Brain microvascular endothelial cell (primary cell): ENCODE data around the gene PIEZO1.

Experiments
- DNase-seq: peaks from one replicate; pipeline ENCODE4 v3.0.0-alpha.2; 2020
- H3K27ac ChIP-seq: fragments of 250-450 bp; sonication (Bioruptor Pico); 2 replicates; pipeline ENCODE4 v1.5.1; 2020; ENCODE audit warnings: mild to moderate bottlenecking, moderate library complexity
- H3K27me3 ChIP-seq: fragments of 250-450 bp; sonication (Bioruptor Pico); replicated peaks from 2 replicates; pipeline ENCODE4 v1.5.1; 2020; ENCODE audit warnings: mild to moderate bottlenecking
- H3K36me3 ChIP-seq: fragments of 250-450 bp; sonication (Bioruptor Pico); replicated peaks from 2 replicates; pipeline ENCODE4 v1.5.1; 2020; ENCODE audit warnings: mild to moderate bottlenecking
- H3K4me3 ChIP-seq: 2 replicates; pipeline ENCODE4 v1.5.1; 2011; ENCODE audit warnings: low read depth, mild to moderate bottlenecking, control low read depth, low read length, moderate library complexity
- in situ Hi-C: cut with HindIII; loops from 2 replicates; pipeline ENCODE4 v1.10.0; 2017; ENCODE audit warnings: low sequenced_read_pairs, low pct_ligation_motif_present
- TF ChIP-seq, protein P1 (sequence below): IDR thresholded peaks from 2 replicates; pipeline ENCODE4 v1.5.1; 2011; ENCODE audit warnings: low read depth, mild to moderate bottlenecking, moderate library complexity, low read length, control low read depth, inconsistent platforms; ENCODE audit errors: missing control alignments

Gene PIEZO1

DNA sequence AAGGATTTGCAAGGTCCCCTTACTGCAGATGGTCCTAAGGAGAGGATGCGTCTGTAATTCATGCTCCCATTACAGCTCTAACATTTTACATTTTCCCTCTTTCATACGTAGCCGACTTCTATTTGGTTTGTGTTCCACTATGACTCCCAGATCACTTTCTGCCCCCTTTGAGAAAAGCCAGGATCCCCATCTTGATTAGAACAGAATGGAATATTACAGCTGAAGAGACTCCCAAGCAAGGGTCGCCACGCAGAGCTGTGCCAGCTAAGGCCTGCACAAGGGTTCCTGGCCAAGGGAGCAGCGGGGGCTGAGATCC lies 15.2 kb upstream of the PIEZO1 start:
- H3K27me3 ChIP-seq, result no peaks in the 10 kb centered on the region
- no peak overlapping the region for H3K4me3 ChIP-seq
- TF ChIP-seq, protein P1, sequence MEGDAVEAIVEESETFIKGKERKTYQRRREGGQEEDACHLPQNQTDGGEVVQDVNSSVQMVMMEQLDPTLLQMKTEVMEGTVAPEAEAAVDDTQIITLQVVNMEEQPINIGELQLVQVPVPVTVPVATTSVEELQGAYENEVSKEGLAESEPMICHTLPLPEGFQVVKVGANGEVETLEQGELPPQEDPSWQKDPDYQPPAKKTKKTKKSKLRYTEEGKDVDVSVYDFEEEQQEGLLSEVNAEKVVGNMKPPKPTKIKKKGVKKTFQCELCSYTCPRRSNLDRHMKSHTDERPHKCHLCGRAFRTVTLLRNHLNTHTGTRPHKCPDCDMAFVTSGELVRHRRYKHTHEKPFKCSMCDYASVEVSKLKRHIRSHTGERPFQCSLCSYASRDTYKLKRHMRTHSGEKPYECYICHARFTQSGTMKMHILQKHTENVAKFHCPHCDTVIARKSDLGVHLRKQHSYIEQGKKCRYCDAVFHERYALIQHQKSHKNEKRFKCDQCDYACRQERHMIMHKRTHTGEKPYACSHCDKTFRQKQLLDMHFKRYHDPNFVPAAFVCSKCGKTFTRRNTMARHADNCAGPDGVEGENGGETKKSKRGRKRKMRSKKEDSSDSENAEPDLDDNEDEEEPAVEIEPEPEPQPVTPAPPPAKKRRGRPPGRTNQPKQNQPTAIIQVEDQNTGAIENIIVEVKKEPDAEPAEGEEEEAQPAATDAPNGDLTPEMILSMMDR, result no peak
- no peak overlapping the region for H3K27ac ChIP-seq
- in situ Hi-C loops, result no loop called here
- DNase-seq, result no peak
- H3K36me3 ChIP-seq, result no peaks in the 10 kb centered on the region

DNA sequence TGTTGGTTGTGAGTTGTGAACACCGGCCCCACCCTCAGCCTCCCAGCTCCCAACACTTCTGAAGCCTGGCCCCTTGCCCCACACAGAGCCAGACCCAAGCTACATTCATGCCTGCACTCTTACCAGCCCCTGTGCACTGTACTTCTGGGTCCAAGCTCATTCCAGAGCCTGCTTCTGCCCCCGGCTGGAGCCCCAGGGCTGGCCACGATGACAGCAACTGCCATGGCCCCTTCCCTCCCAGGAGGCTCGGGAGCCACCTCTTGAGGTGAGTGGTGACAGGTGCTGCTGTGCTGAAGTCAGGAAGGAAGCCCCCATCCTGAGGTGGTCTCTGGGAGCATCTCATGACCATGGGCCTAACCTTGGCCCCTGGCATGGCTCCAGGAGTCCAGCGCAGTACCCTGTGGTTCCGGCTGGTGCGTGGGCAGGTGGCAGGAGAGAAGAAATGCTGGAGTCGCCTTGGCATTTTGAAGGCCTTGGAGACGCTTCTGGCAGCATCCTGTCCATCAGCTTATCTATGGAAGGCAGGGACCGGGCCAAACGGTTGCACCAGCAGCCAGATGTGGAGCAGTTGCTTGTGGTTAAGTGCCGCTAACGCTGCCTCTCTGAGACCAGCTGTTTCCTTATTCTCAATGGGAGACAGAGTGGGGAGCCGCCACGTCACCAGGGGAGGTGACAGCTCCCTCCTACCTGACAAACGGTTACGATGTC lies 14.7 kb upstream of the PIEZO1 start:
- in situ Hi-C loops, result no loop called here
- DNase-seq, result no peak
- Histone ChIP-seq H3K27ac (no peak overlapping the region), H3K36me3 (no peaks in the 10 kb centered on the region), H3K4me3 (no peak overlapping the region), H3K27me3 (no peaks in the 10 kb centered on the region)
- TF ChIP-seq, protein P1, result no peak

DNA sequence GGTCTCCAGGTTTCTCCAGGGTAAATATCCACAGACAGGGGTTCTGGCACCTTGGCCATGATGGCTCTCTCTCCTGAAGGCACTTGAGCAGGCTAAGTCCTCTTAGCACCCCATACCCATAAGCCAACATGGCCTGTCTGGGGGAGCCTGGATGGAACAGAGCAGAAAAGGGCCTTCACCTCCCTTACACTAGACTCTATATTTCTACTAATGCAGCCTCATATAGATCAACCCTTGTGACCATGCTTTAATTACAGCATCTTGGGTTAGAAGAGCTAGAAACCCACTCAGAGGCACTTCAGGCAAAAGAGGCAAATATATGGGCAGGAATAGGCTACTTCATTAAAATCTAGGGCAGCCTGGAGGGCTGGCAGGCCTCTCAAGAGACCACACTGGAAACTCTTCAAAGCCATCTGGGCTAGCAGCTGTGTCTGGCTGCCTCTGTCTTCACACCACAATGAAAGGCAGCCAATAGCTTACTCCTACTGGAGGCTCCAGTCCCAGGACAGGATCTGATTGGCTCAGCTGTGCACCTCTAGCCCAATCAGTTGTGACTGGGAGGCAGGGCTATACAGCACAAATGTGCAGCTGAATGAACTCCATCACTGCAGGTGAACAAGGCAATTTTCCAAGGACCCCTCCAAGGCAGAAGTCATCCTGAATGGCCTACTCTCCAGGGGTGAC lies 13.9 kb upstream of the PIEZO1 start:
- no peaks in the 10 kb centered on the region for H3K27me3 ChIP-seq
- H3K36me3 ChIP-seq, result no peaks in the 10 kb centered on the region
- DNase-seq, result no peak
- TF ChIP-seq, protein P1, result no peak
- in situ Hi-C loops, result no loop called here
- no peak overlapping the region for H3K27ac ChIP-seq
- no peak overlapping the region for H3K4me3 ChIP-seq

DNA sequence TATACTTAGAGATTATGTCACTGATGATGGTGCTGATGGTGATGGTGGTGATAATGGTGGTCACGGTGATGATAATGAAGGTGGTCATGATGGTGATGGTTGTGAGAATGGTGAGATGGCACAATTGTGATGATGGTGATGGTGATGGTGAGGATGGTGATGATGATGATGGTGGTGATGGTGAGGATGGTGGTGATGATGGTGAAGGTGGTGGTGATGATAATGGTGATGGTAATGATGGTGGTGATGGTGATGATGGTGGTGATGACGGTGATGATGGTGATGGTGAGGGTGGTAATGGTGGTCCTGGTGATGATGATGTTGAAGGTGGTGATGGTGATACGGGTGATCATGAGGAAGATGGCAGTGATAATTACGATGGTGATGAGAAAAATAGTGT lies 13.1 kb upstream of the PIEZO1 start:
- in situ Hi-C loops, result no loop called here
- no peak overlapping the region for H3K27ac ChIP-seq
- no peaks in the 10 kb centered on the region for H3K36me3 ChIP-seq
- TF ChIP-seq, protein P1, result no peak
- H3K27me3 ChIP-seq, result no peaks in the 10 kb centered on the region
- H3K4me3 ChIP-seq, result no peak overlapping the region
- DNase-seq, result no peak

DNA sequence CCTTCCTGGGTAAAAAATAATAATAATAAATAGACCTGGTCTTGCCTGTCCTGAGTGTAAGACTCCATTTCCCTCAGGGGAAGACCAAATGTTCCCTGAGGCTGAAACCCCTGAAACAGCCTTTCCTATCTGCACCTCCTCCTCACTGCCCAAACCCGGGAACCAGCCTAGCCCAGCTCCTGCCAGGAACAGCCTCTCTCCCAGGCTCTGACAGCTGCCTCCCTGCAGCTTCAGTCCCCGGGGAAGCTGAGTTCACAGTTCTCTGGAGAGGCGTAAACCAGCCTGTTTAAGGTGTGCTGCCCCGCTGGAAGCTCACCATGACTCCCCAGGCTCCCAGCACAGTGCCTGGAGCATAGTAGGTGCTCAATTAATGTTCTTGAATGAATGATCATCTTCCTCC lies 11.3 kb upstream of the PIEZO1 start:
- no peak for DNase-seq
- no peaks in the 10 kb centered on the region for H3K27me3 ChIP-seq
- in situ Hi-C loops, result no loop called here

More for the DNA sequence above, 11.3 kb upstream of the PIEZO1 start:
- no peaks in the 10 kb centered on the region for H3K36me3 ChIP-seq
- no peak overlapping the region for H3K4me3 ChIP-seq
- TF ChIP-seq, protein P1, result no peak
- no peak overlapping the region for H3K27ac ChIP-seq
